Measurements from ENCODE around the gene MRPL3. TPM values are rescaled to one million over a fixed set of nuclear protein-coding genes. Genes with fewer than 3 reads are reported as not detected.
A peak's percentile ranks its signal among the peaks of the same experiment; 100 is the strongest.

Gene MRPL3
- polyA plus RNA-seq (ENCODE audit: insufficient read length): 121 TPM
- long read RNA-seq, donor 1, transcript MRPL3-201 (10 exons, 1,706 nt): major isoform, 57 of 76 reads
- long read RNA-seq, donor 1, transcript MRPL3-208 (4 exons, 813 nt): minor isoform, 9 of 76 reads
- long read RNA-seq, donor 1, partial matches to known transcripts: 9 of 76 reads
- long read RNA-seq, donor 1, other reads (novel, unspliced or antisense): 0 of 76 reads
- long read RNA-seq, donor 2, transcript MRPL3-201 (10 exons, 1,706 nt): major isoform, 45 of 58 reads
- long read RNA-seq, donor 2, partial matches to known transcripts: 12 of 58 reads
- long read RNA-seq, donor 2, other reads (novel, unspliced or antisense): 0 of 58 reads
- long read RNA-seq, donor 3, transcript MRPL3-201 (10 exons, 1,706 nt): major isoform, 36 of 66 reads
- long read RNA-seq, donor 3, partial matches to known transcripts: 29 of 66 reads
- long read RNA-seq, donor 3, other reads (novel, unspliced or antisense): 0 of 66 reads
- long read RNA-seq, donor 4, partial matches to known transcripts: 0 of 2 reads
- long read RNA-seq, donor 4, other reads (novel, unspliced or antisense): 0 of 2 reads
- long read RNA-seq, donor 5, transcript MRPL3-201 (10 exons, 1,706 nt): major isoform, 80 of 110 reads
- long read RNA-seq, donor 5, partial matches to known transcripts: 26 of 110 reads
- long read RNA-seq, donor 5, other reads (novel, unspliced or antisense): 0 of 110 reads
- long read RNA-seq, donor 6, transcript MRPL3-208 (4 exons, 813 nt): minor isoform, 10 of 89 reads
- long read RNA-seq, donor 6, transcript MRPL3-201 (10 exons, 1,706 nt): major isoform, 59 of 89 reads
- long read RNA-seq, donor 6, partial matches to known transcripts: 19 of 89 reads
- long read RNA-seq, donor 6, other reads (novel, unspliced or antisense): 0 of 89 reads
- long read RNA-seq, donor 7, transcript MRPL3-201 (10 exons, 1,706 nt): major isoform, 73 of 105 reads
- long read RNA-seq, donor 7, transcript MRPL3-208 (4 exons, 813 nt): minor isoform, 8 of 105 reads
- long read RNA-seq, donor 7, partial matches to known transcripts: 22 of 105 reads
- long read RNA-seq, donor 7, other reads (novel, unspliced or antisense): 0 of 105 reads
- long read RNA-seq, donor 8, transcript MRPL3-201 (10 exons, 1,706 nt): major isoform, 21 of 25 reads
- long read RNA-seq, donor 8, partial matches to known transcripts: 0 of 25 reads
- long read RNA-seq, donor 8, other reads (novel, unspliced or antisense): 0 of 25 reads

DNA sequence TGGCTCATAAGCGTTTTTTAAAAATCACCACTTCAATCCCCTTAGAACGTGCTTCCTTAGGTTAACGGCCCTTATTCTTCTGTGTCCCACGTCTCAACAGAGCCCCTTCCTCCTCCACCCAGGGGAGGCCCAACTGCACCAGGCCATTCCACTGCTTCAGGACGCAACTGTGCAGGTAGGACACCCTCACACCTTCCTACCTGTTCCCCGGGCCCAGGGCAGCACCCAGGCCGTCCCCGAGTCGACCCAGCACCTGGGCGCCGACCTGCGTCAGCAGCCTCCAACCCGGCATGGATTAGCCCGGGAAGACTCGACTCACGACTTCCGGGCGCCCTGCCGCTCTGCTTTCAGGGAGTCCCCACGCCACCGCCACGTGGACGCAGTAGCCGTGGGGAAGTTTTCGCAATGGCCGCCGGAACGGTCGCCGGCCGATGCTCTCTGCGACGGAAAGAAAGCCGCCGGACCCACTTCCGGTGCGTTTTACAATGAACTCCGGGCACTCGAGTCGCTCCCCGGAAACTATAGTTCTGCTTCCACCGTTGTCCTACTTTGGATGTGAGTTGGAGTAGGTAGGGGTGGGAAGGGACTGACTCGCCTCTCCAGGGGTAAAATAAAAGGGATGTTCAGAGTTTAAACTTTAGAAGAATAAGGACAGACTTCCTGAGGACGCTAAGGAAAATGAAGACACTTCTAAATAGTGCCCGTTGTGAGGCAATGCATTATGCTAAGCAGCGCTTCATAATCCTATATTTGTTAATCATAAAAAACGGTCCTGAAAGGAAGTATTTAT lies at the start of gene MRPL3:
Gene MRPL3 (minus strand): TSS at position 442 of the 790 bp plus-strand sequence. CDS start 150 bp downstream, at position 292.
- peak; percentile 87 for DNase-seq

DNA sequence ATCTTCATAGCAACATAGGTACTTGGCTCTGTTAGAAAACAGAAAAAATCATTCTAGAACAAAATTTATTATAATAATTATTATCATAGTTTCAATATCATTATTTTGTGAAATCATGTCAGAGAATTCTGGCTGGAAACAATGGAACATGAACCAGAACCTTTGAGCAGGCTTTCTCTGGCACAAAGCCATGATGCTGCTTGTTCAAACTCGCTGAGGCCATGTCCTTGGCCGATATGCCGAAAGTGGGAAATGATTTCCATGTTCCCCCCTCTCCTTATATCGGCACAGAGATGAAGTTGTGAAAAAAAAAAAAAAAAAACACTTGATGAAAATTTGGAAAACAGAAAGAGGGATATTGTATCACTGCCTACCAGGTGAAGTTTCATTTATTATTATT lies 49.0 kb upstream of the MRPL3 start:
- no peak for DNase-seq

DNA sequence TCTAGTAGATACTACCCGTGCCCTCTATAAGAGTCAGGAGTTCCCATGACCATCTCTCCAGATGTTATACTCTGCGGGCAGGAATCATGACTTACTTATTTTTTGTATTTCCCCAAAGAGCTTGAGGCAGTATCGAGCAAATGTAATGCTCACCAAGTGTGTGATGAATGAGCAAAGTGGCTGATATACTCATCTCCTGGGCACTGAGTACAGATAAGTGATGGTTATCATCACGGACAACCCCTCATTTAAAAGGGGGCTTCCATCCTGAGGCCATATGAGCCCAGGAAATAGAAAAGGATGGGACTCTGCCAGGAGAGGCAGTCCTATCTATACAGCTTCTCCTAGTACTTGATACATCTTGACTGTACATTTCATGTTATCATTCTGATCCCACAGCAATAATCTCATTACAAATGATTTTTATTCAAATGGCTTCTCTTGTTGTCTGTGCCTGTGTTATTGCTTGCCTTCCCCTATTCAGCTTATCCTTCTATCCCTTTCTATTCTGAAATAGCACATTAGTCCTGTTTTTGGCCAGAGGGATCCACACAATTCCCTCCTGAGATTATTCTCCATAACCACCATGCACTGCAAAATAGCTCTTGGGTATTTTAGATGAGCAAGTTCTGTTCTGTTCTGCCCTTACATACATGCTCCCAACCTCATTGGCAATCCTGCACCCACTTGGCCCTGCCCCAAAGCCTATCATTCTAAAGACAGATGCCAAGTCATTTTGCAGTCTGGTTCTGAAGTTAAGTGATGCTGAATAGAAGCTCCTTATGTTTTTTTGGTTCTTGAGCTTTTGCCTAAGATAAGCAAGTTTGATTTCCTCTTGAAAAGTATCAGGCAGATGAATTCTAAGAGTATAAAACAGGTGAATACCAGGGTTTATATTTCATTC lies 48.0 kb upstream of the MRPL3 start:
- no peak for DNase-seq

DNA sequence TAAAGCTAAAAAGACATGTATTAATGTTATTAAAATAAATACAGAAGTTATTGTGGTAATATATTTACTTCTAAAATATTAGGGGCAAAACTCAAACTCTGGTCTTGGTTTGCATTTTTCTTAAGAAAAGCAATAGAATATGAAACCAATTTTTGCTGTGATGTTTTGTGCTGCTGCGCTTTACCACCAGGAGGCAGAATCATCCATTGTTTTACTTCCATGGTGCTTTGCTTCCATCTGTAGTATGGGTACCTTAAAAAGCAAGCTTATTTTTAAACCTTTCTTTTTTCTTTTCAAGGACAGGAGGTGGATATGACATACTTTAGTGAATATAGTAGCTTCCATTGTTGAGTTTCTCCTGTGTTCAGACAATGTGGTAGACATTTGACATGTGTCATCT lies 46.6 kb upstream of the MRPL3 start:
- DNase-seq: no peak

DNA sequence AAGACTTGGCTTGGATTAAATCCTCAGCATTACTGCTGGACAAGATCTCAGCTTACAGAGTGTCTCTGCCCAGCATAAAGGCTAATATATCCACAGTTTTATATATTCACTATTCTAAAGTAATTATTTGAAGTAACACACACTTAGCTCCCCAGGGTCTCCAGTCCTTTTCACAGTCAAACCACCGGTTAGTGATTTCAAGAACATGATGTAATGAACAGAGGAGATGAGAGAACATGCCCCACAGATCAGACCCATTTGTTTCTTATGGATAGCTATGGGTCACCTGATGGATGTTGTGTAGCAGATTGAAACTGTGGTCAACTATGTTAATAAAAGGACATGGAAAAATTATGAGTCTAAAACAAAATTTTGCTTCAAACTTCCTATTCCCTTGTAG lies 44.8 kb upstream of the MRPL3 start:
- no peak for DNase-seq

DNA sequence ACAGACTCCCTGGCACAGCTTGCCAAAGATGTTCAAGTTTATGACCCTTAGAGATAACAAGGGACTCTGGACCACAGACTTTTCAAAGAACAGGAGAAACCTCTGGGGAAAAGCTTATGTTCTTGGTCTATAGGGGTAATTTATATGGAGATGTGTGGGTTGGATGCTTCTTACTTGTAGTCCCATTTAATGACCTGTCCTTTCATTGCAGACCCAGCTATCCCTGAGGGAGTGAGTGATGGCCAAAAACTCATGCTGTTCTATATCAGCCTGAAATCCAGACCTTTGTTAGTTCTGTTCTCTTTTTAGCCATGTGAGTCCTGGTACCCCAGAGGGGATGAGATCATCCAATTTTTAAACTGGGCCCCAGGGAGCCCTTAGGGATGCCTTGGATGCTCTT lies 43.7 kb upstream of the MRPL3 start:
- no peak for DNase-seq

DNA sequence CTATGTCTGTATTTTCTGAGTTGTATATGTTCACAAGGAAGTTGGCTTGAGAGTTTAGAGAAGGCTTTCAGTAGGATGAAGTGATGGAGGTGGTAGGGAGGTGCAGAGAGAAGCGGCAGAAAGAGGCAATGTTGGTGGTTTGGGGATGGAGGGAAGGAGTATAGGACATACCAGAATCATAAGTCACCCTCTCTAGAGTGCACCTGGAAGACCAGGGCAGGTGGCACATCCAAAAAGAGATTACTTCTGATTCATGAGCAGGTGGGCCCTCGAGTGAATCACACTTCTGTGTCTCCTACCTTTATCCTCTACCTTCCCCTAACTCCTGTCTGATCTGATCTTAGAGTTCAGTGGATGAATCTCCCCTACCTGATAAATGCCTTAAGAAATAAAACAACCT lies 41.8 kb upstream of the MRPL3 start:
- DNase-seq: no peak

DNA sequence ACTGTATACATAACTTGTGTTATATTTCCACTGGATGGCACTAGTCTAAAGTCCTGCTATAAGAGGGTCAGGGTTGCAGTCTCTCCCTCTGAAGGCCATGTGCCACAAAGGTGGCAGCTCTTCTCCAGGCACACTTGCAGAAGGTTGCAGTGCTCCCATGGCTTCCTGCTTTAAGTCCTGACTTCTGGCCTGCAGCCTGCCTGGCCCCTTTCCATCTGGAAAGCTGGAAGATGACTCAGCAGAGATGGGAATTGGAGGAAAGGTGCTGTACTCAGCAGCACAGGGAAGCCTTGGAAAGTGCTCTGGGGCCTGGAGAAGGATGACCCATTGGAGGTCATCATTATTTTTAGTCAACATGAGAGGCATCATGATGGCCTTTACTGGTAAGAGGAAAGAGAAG lies 40.9 kb upstream of the MRPL3 start:
- no peak for DNase-seq

DNA sequence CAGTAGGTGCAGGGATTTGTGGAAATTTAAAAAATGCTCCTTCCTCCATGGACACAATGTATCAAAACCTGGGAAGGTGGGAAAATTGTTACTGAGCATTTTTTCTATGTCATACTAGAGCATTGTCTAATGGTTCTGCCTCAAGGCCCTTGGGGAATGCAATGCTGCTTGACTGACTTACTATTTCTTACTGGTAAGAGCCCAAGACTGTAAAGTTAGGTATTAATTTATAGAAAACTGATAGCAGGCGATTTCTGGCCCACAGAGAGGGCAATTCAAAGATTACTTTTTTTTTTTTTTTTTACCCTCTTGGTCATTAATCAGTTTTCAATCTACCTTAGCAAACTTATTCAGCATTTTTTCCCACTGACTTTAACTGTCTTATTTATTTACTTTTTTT lies 38.5 kb upstream of the MRPL3 start:
- no peak for DNase-seq

DNA sequence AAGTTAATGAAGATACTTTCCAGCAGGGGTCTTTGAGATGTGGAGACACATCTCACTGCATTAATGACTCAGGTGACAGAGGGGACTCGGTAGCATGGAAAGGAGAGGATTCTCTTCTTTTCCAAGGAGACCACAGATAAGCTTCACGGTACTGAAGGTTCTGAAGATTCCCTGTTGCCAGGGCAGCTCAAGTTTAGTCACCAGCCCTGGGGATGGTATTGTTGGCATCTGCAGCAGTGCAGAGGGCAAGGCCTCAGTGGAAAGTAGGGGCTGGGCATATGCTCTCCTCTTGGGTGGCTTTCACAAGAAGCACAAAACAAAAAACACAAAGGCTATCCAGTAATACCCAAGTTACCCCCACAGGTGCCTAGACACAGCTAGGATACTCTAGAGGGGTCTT lies 38.0 kb upstream of the MRPL3 start:
- DNase-seq: no peak

DNA sequence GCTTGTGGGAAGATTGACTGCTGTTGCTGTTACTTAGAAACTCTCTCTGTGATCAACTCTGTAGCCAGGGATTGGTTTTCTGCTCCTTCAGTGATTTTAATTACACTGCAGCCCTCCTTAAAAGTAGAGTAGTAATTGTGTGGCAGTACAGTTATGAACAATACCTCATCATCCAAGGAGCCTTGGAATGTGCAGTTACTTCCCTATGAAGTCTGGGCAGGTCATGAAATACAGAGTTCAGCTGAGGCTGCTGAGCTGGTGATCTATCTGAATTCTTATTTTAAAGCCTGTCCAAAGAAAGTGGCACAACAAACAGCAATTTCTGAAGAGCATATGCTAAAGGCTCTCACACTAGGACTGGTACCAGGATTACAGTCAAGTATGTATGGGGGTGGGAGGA lies 37.4 kb upstream of the MRPL3 start:
- peak; percentile 5 for DNase-seq

DNA sequence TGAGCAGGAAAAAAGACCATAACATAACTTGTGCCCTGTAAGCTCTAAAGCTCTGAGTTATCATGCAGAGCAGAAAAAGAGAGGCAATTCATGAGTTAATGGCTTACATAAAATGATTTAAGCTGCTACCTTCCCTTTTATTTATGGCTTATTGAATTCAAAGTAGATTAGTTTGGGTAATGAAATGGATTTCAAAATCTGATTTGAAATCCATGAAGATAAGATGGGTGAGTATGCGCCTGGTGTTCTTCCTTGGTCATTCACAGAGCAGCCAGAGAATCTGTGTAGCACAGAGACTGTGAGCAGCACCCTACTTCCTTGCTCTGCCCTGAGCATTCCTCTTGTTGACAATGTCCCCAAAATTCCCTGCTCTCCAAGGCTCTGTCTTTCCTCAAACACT lies 36.2 kb upstream of the MRPL3 start:
- no peak for DNase-seq

DNA sequence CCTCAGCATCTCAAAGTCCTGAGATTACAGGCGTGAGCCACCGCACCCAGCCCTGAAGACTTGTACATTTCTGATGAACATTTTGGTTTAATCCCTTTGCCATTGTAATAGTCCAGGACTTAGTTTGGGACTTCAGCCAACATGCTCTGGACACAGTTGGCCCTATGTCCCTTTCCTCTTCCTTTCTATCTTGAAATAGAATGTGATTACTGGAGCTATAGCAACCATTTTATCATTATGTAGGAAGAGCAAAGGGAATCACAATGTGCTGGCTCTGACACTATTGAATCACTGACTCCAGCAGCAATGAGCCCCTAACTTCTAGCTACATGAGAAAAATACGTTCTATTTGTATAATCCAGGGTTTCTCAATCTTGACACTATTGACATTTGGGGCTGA lies 34.8 kb upstream of the MRPL3 start:
- no peak for DNase-seq

DNA sequence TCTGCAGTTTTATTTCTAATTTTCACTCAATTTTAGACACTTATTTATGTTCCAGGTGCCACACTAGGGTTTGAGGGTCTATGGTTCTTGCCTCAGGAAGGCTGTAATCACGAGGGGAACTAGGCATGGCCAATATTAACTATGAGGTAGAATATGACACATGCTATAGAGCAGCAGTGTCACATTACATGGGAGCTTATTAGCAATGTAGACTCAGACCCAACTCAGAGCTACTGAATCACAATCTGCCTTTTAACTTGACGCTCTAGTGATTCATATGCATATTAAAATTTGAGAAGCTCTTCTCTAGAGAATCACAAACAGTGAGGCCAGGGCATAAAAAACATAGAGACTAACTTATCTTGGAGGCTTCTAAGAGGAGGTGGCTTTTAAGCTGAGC lies 32.8 kb upstream of the MRPL3 start:
- no peak for DNase-seq

DNA sequence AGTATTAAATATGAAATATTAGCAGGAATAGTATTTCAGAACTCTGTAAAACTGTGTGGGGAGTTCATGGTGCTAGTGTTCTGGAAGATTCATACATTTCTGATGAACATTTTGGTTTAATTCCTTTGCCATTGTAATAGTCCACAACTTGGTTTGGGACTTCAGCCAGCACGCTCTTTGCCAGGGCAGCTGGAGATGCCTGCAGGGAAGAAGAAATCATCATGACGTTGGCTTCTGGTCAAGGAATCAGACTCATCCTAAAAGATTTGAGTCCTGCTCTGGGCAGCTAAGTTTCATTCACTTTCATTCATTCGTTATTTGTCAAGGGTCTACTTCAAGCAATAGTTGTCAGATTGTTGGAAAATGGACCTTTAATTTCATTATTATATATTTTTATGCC lies 32.4 kb upstream of the MRPL3 start:
- no peak for DNase-seq

DNA sequence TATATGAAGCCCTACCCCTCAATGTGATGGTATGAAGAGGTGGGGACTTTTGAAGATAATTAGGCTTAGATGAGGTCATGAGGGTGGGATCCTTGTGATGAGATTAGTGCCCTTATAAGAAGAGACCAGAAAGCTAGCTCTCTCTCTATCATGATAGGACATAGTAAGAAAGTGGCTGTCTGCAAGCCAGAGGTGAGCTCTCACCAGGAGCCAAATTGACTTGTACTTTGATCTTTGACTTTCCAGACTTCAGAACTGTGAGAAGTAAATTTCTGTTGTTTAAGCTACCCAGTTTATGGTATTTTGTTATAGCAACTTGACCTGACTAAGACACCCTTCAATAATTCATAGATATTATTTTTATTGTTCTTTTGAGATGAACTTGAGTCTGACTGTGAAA lies 29.9 kb upstream of the MRPL3 start:
- no peak for DNase-seq

DNA sequence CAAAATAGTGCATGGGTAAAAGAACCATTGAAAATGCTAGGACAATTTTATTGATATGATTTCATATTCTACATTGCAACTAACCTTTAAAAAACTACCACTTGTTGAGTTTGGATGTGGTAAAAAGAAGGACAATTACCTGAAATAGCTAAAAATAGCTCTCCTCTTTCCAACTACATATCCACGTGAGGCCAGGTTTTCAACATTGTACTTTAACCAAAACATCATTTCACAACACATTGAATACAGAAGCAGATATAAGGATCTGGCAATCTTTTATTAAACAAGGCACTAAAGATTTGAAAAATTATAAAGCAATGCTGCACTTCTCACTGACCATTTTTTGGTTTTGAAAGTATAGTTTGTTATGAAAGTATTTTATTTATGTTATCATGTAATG lies 28.1 kb upstream of the MRPL3 start:
- no peak for DNase-seq

DNA sequence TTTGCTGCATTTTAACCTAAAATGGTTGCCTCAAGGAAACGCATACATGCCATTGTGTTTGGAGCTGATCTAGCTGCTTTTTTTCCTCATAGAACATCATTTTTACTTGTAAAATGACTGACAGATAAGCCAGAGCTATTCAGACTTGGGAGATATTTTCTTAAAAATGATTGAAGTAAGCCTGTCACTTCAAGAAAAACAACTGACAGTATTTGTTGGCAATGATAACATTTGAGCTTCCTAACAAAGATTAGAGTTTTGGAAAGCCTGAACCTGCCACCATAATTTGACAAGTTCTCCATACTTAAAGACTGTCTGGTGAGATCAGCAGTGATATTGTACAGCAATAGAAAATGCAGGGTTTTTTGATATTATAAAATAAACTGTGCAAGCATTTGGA lies 27.6 kb upstream of the MRPL3 start:
- no peak for DNase-seq

DNA sequence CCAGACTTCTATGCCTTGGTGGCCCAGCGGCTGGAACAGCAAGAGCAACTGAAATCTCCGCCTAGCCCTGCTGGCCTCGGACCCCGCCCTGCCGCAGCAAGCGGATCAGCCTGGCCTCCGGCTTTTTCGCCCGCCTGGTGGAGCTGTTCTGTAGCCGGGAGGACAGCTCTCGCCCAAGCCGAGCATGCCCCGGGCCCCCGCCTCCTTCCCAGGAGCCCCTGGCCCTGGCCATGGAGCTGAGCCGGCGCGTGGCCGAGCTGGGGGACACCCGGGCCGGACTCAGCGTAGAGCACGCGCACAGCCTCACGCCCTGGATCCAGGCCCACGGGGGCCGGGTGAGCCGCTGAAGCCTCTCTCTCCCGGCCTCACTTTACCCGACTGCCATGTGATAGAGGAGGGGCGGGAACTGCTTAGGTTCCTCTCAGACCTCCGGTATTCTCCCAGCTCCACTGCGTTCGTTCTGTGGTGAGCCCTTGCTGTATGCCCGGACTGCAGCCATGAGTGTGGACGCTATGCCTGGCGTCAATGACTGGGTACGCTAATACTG lies 24.1 kb upstream of the MRPL3 start:
- DNase-seq: peak; percentile 62

DNA sequence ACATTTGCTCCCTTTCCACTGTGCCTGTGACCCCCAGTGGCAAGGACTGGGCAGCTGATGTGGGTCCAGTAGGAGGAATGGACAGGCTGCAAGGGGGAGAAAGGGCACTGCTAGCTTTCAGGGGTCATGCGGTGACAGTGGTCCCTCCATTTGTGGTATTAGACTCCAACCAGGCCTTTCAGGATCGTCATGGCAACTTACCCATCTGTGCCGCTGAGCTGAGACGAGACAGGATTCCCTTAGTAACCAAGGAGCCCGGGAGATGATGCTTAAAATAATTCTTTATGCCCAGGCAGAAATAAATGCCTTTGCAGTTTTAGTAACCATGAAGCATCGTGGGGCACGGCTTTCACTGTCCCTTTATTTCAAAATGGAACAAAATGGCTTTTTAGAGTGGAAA lies 15.9 kb upstream of the MRPL3 start:
- DNase-seq: no peak

Data from left kidney (tissue), 8 donors.